ENCODE measurements around the gene ZNF619.

DNA sequence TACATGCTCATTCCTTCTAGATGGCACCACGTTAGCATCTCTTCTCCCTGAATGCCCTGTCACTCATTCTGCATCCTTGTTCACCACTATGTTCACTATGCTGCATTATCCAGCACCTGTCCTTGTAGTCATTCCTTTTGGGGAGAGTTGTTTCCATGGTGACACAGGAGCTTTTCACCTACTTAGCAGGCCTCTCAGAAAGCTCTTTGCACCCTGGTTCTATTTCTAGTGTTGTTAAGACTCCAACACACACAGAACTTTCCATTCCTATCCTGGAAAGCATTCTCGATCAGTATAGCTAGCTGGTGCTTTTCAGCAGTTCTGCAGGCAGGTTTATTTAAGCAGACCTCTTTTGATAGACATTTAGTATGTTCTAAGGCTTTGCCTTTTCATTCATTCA is 26.5 kb upstream of the ZNF619 start:
- no peak for TF ChIP-seq POLR2A (IDR thresholded peaks at IDR 0.05; ENCODE audit: low read length)
- no peak for TF ChIP-seq GATA1 (IDR thresholded peaks at IDR 0.05; ENCODE audit: low read depth, low read length)
